MCF 10A (cell line): ENCODE measurements around the gene FIGN. TPM values are rescaled to one million over a fixed set of nuclear protein-coding genes. Genes with fewer than 3 reads are reported as not detected.
A peak's percentile ranks its signal among the peaks of the same experiment; 100 is the strongest.

Experiments
- BruUV-seq: library from RNA; stranded (reverse); fragments of 400-500 nt; replicated peaks from 2 replicates; lab custom pipeline; 2021; lab: Mats Ljungman, UMichigan
- CTCF ChIA-PET: fragments of 300-600 bp; sonication (Branson Sonifier 250); formaldehyde crosslinking; extraction: SDS; loops from one replicate; lab custom pipeline; 2021; ENCODE audit warnings: antibody characterized with exemption, inconsistent platforms; lab: Yijun Ruan, JAX
- POLR2A ChIA-PET: fragments of 300-600, 350-650 bp; sonication (Branson Sonifier 250); formaldehyde crosslinking; extraction: SDS; loops from one replicate; lab custom pipeline; 2020; ENCODE audit warnings: antibody characterized with exemption, inconsistent platforms; lab: Yijun Ruan, JAX
- DNase-seq: peaks from one replicate; pipeline ENCODE4 v3.0.0-alpha.2; 2018; ENCODE audit not compliant: unreplicated experiment
- H3K27ac Mint-ChIP-seq: one replicate; pipeline ENCODE4 v1.8.0; 2022; ENCODE audit warnings: mild to moderate bottlenecking, low read depth, mixed read lengths; ENCODE audit not compliant: unreplicated experiment
- H3K27me3 Mint-ChIP-seq: one replicate; pipeline ENCODE4 v1.8.0; 2022; ENCODE audit warnings: mixed read lengths; ENCODE audit not compliant: insufficient read depth, unreplicated experiment
- H3K36me3 Mint-ChIP-seq: one replicate; pipeline ENCODE4 v1.8.0; 2022; ENCODE audit warnings: mild to moderate bottlenecking, moderate library complexity, mixed read lengths; ENCODE audit not compliant: insufficient read depth, unreplicated experiment
- H3K4me1 Mint-ChIP-seq: one replicate; pipeline ENCODE4 v1.8.0; 2022; ENCODE audit warnings: mixed read lengths; ENCODE audit not compliant: insufficient read depth, unreplicated experiment
- H3K4me3 Mint-ChIP-seq: one replicate; pipeline ENCODE4 v1.8.0; 2022; ENCODE audit warnings: mild to moderate bottlenecking, moderate library complexity, mixed read lengths; ENCODE audit not compliant: unreplicated experiment
- H3K9me3 Mint-ChIP-seq: one replicate; pipeline ENCODE4 v1.8.0; 2022; ENCODE audit warnings: mixed read lengths; ENCODE audit not compliant: unreplicated experiment
- CTCF ChIP-seq: fragments of 200-600 bp; IDR thresholded peaks from one replicate; pipeline ENCODE4 v1.8.0; 2022; ENCODE audit warnings: antibody characterized with exemption, mild to moderate bottlenecking; ENCODE audit not compliant: unreplicated experiment
- intact Hi-C: fragments of 100-400 bp; cut with micrococcal nuclease; formaldehyde crosslinking; loops from 2 replicates; pipeline ENCODE4 v1.14.1; 2022
- total RNA-seq: library from RNA; stranded (reverse); gene quantifications from 2 replicates; pipeline ENCODE4 v1.2.3, GENCODE V29; 2022

Gene FIGN
- total RNA-seq, 1 experiment from 2014 or later: 11.7 TPM

DNA sequence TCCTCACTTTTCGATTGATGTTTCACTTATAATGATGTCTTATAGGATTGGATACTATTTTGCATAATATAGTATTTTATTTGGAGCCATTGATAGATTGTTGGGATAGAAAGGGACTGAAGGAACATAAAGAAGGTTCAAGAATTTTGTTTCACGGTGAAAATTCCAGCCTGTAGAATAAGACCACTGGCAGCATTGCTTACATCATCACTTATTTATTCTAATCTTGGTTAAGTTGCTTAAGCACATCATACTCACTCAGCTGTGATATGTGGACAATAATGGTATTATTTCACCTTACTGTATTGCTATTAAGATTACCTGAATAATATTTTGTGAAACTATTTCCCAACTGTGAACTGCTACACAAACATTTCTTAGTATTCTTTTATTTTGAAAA lies 118.3 kb downstream of the FIGN start:
- H3K27ac Mint-ChIP-seq: no peak overlapping the region
- ChIA-PET POLR2A (no interaction called here), CTCF (no interaction called here)
- DNase-seq: no peak
- BruUV-seq: no TSS peak
- intact Hi-C loops: no loop called here
- H3K4me1 Mint-ChIP-seq: peaks cover 7% of the 10 kb centered on the region
- no peak overlapping the region for H3K4me3 Mint-ChIP-seq
- no peaks in the 10 kb centered on the region for H3K27me3 Mint-ChIP-seq
- no peak for TF ChIP-seq CTCF
- H3K9me3 Mint-ChIP-seq: no peaks in the 10 kb centered on the region
- H3K36me3 Mint-ChIP-seq: peaks cover 11% of the 10 kb centered on the region

DNA sequence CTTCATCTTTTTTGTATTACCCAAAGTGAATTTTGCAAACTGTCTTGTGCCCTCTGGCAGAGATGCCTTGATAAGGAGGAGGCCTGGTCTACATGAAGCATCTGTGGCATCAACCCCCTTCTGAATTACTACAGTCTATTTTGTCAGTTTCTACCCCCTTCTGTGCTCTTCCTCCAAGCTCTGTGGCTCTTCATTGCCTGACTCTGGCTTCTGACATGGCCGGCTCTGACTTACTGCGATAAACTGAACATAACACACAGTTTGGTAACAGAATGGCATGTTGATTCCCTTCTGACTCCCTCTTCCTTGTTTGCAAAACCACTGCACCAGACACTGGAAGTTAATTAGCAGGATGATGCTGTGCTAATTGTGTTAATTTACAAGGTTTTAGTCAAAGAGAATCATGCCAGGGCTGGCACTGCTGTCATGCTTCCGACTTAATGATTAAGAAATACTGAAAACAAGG lies 122.5 kb downstream of the FIGN start:
- TF ChIP-seq CTCF: no peak
- BruUV-seq: no TSS peak
- ChIA-PET CTCF (no interaction called here), POLR2A (no interaction called here)
- Mint-ChIP-seq H3K4me3 (no peak overlapping the region), H3K27ac (peak overlapping the region; percentile 65), H3K4me1 (peaks cover 7% of the 10 kb centered on the region), H3K36me3 (peaks cover 35% of the 10 kb centered on the region), H3K27me3 (no peaks in the 10 kb centered on the region), H3K9me3 (no peaks in the 10 kb centered on the region)
- DNase-seq: no peak
- intact Hi-C loops: no loop called here

GRCh38 chr2:163612332-163612731 lies 123.5 kb downstream of the FIGN start:
- peak overlapping the region; percentile 65 for H3K27ac Mint-ChIP-seq
- TF ChIP-seq CTCF: no peak
- H3K36me3 Mint-ChIP-seq: peaks cover 35% of the 10 kb centered on the region
- intact Hi-C loops: no loop called here
- no TSS peak for BruUV-seq
- no peak overlapping the region for H3K4me3 Mint-ChIP-seq
- H3K4me1 Mint-ChIP-seq: peaks cover 7% of the 10 kb centered on the region
- H3K9me3 Mint-ChIP-seq: no peaks in the 10 kb centered on the region
- no peaks in the 10 kb centered on the region for H3K27me3 Mint-ChIP-seq
- DNase-seq: no peak
- ChIA-PET CTCF (interaction anchor here (0.6 to 0.9 kb wide), 2 partner anchors 10 to 449 kb away, joined by 3 read pairs; no protein-coding TSS in a partner anchor), POLR2A (no interaction called here)

DNA sequence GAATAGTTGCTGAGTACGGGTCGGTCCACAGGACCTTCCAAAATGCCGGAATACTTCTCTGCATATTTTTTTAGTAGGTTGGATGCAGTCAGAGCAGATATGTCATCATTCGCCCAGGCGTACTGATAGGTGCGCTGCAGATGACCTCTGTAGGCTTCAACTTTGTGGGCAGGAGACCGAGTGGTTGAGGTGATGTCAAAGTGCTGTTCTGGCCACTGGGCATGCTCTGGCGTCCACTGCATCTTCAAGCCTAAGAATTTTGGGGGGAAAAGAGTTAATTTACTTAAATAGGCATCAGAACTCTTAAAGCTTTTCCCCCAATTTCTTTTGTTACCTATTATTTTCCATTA lies 124.3 kb downstream of the FIGN start:
- no peak for TF ChIP-seq CTCF
- no TSS peak for BruUV-seq
- ChIA-PET POLR2A (interaction anchor here (0.6 to 0.9 kb wide), 2 partner anchors 42 to 538 kb away, joined by 3 read pairs; no protein-coding TSS in a partner anchor), CTCF (interaction anchor here (0.6 to 0.9 kb wide), 2 partner anchors 9 to 450 kb away, joined by 3 read pairs; no protein-coding TSS in a partner anchor)
- H3K36me3 Mint-ChIP-seq: peaks cover 35% of the 10 kb centered on the region
- no peak overlapping the region for H3K27ac Mint-ChIP-seq
- H3K9me3 Mint-ChIP-seq: no peaks in the 10 kb centered on the region
- H3K4me1 Mint-ChIP-seq: peaks cover 7% of the 10 kb centered on the region
- intact Hi-C loops: no loop called here
- no peaks in the 10 kb centered on the region for H3K27me3 Mint-ChIP-seq
- DNase-seq: no peak
- no peak overlapping the region for H3K4me3 Mint-ChIP-seq
